Measurements from ENCODE around the gene INSYN2B.

INSYN2B gene

DNA sequence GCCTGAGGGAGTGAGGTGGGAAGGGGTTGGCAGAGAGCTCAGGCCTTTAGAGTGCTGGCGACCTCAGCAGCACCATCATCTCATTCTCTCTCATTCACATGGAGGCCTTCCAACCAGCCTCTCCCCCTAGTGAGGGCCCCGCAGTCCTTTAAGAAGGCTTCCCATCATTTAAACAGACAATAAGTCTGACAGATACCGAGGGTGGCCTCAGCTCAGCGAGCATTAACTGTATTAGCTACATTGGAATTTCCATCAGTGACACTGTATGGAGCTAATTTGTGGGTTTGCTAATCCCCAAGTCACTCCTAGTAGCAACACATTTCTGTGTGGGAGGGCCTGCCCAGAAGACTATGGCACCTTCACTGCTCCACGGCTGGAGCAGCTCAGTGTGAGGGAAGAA is 75.8 kb downstream of the INSYN2B start:
- no peak overlapping the region for H3K4me3 ChIP-seq (ENCODE audit: low read length)
- no peak for DNase-seq (ENCODE audit: low read depth, low spot score)
- no peak overlapping the region for H3K27ac ChIP-seq (ENCODE audit: low read length)
- H3K9me3 ChIP-seq (ENCODE audit: control insufficient read depth, insufficient read depth, low read length) = no peaks in the 10 kb centered on the region
- WGBS (ENCODE audit: insufficient coverage, insufficient read length) = no CpG with 5 or more reads among the region's 5 CpGs
- no peaks in the 10 kb centered on the region for H3K36me3 ChIP-seq (ENCODE audit: control insufficient read depth, insufficient read depth, low read length)
- no peaks in the 10 kb centered on the region for H3K27me3 ChIP-seq (ENCODE audit: control insufficient read depth, insufficient read depth, low read length)
- H3K4me1 ChIP-seq (ENCODE audit: control insufficient read depth, insufficient read depth, low read length) = no peaks in the 10 kb centered on the region

- H3K36me3 ChIP-seq (ENCODE audit: control insufficient read depth, insufficient read depth, low read length) = no peaks in the 10 kb centered on the region
- no peaks in the 10 kb centered on the region for H3K27me3 ChIP-seq (ENCODE audit: control insufficient read depth, insufficient read depth, low read length)
- DNase-seq (ENCODE audit: low read depth, low spot score) = no peak
- H3K4me3 ChIP-seq (ENCODE audit: low read length) = no peak overlapping the region
- no CpG with 5 or more reads among the region's 2 CpGs for WGBS (ENCODE audit: insufficient coverage, insufficient read length)
- no peaks in the 10 kb centered on the region for H3K9me3 ChIP-seq (ENCODE audit: control insufficient read depth, insufficient read depth, low read length)
- H3K27ac ChIP-seq (ENCODE audit: low read length) = no peak overlapping the region
- H3K4me1 ChIP-seq (ENCODE audit: control insufficient read depth, insufficient read depth, low read length) = no peaks in the 10 kb centered on the region
Measured at GRCh38 chr5:169904059-169904458, 76.2 kb downstream of the INSYN2B start.

DNA sequence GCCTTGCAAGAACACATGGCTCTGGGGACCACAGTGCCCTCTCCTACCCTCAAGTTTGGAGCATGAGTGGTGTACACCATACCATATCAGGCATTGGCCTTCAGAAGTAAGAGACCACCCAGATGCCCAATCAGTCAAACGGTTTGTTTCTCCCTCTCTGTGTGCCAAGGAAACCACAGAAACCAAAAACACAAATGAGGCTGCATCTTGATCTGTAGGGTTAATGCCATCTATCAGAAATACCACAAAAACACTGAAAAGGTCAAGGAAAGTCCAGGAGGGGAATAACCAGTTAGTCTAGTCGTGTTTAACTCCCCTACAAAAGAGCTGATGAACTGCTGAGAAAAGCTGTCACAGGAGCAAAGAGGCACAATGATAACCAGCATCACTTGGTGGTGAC is 78.4 kb downstream of the INSYN2B start:
- H3K27ac ChIP-seq (ENCODE audit: low read length) = no peak overlapping the region
- no peaks in the 10 kb centered on the region for H3K27me3 ChIP-seq (ENCODE audit: control insufficient read depth, insufficient read depth, low read length)
- no peak for DNase-seq (ENCODE audit: low read depth, low spot score)
- no peaks in the 10 kb centered on the region for H3K36me3 ChIP-seq (ENCODE audit: control insufficient read depth, insufficient read depth, low read length)
- H3K4me3 ChIP-seq (ENCODE audit: low read length) = no peak overlapping the region
- no peaks in the 10 kb centered on the region for H3K4me1 ChIP-seq (ENCODE audit: control insufficient read depth, insufficient read depth, low read length)
- WGBS (ENCODE audit: insufficient coverage, insufficient read length) = no CpG with 5 or more reads among the region's 2 CpGs
- no peaks in the 10 kb centered on the region for H3K9me3 ChIP-seq (ENCODE audit: control insufficient read depth, insufficient read depth, low read length)

DNA sequence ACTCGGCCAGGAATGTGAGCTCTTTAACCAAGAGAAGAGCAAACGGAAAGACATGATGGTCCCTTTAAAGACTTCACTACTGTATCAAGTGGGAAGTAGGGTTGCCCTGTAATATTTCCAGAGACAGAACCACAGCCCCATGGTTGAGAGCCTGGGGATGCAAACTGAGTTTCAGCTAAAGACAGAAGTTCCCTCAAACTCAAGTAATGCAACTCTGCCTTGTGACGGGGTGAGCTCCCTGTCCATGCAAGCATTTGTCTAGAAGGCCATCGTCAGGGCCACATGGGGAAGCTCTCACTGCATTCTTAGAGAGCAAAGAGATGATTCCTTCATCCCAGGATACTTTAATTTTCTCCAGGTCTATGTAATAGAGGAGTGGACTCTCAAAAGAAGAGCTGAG is 82.8 kb downstream of the INSYN2B start:
- Histone ChIP-seq H3K27me3 (ENCODE audit: control insufficient read depth, insufficient read depth, low read length) (no peaks in the 10 kb centered on the region), H3K9me3 (ENCODE audit: control insufficient read depth, insufficient read depth, low read length) (no peaks in the 10 kb centered on the region), H3K36me3 (ENCODE audit: control insufficient read depth, insufficient read depth, low read length) (no peaks in the 10 kb centered on the region), H3K27ac (ENCODE audit: low read length) (no peak overlapping the region), H3K4me1 (ENCODE audit: control insufficient read depth, insufficient read depth, low read length) (no peaks in the 10 kb centered on the region), H3K4me3 (ENCODE audit: low read length) (no peak overlapping the region)
- WGBS (ENCODE audit: insufficient coverage, insufficient read length) = no CpG with 5 or more reads among the region's 4 CpGs
- DNase-seq (ENCODE audit: low read depth, low spot score) = no peak

- Histone ChIP-seq H3K9me3 (ENCODE audit: control insufficient read depth, insufficient read depth, low read length) (no peaks in the 10 kb centered on the region), H3K27me3 (ENCODE audit: control insufficient read depth, insufficient read depth, low read length) (no peaks in the 10 kb centered on the region), H3K4me3 (ENCODE audit: low read length) (no peak overlapping the region), H3K36me3 (ENCODE audit: control insufficient read depth, insufficient read depth, low read length) (no peaks in the 10 kb centered on the region), H3K4me1 (ENCODE audit: control insufficient read depth, insufficient read depth, low read length) (no peaks in the 10 kb centered on the region), H3K27ac (ENCODE audit: low read length) (no peak overlapping the region)
- WGBS (ENCODE audit: insufficient coverage, insufficient read length) = no CpG with 5 or more reads among the region's 7 CpGs
- DNase-seq (ENCODE audit: low read depth, low spot score) = no peak
Measured at GRCh38 chr5:169895926-169896325, 84.4 kb downstream of the INSYN2B start.

DNA sequence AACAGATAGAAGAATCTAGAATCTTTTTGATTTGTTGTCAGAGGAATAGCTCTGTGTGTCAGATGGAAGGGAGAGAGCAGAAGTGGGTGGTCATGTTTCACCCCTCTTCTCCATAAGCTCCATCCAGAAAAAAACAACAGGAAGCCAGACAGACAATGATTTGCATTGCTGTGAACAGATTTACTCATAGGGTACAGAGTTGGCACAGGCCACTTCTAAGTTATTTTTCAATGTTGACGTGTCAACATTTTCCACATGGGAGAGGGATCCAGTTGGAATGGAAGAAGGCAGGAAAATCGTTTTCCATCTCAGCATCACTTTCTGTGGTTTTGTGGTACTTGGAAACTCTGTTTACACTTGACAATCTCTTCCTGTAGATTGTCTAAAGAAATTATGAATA is 86.7 kb downstream of the INSYN2B start:
- Histone ChIP-seq H3K4me1 (ENCODE audit: control insufficient read depth, insufficient read depth, low read length) (no peaks in the 10 kb centered on the region), H3K9me3 (ENCODE audit: control insufficient read depth, insufficient read depth, low read length) (no peaks in the 10 kb centered on the region), H3K36me3 (ENCODE audit: control insufficient read depth, insufficient read depth, low read length) (no peaks in the 10 kb centered on the region), H3K4me3 (ENCODE audit: low read length) (no peak overlapping the region), H3K27ac (ENCODE audit: low read length) (no peak overlapping the region), H3K27me3 (ENCODE audit: control insufficient read depth, insufficient read depth, low read length) (no peaks in the 10 kb centered on the region)
- no CpG with 5 or more reads among the region's 2 CpGs for WGBS (ENCODE audit: insufficient coverage, insufficient read length)
- DNase-seq (ENCODE audit: low read depth, low spot score) = no peak

GRCh38 chr5:169893010-169893409 is 87.3 kb downstream of the INSYN2B start:
- Histone ChIP-seq H3K27ac (ENCODE audit: low read length) (no peak overlapping the region), H3K36me3 (ENCODE audit: control insufficient read depth, insufficient read depth, low read length) (no peaks in the 10 kb centered on the region), H3K27me3 (ENCODE audit: control insufficient read depth, insufficient read depth, low read length) (no peaks in the 10 kb centered on the region), H3K4me1 (ENCODE audit: control insufficient read depth, insufficient read depth, low read length) (no peaks in the 10 kb centered on the region), H3K9me3 (ENCODE audit: control insufficient read depth, insufficient read depth, low read length) (no peaks in the 10 kb centered on the region), H3K4me3 (ENCODE audit: low read length) (no peak overlapping the region)
- DNase-seq (ENCODE audit: low read depth, low spot score) = no peak

- H3K27ac ChIP-seq (ENCODE audit: low read length) = no peak overlapping the region
- no peak for DNase-seq (ENCODE audit: low read depth, low spot score)
- no peaks in the 10 kb centered on the region for H3K4me1 ChIP-seq (ENCODE audit: control insufficient read depth, insufficient read depth, low read length)
- no peaks in the 10 kb centered on the region for H3K9me3 ChIP-seq (ENCODE audit: control insufficient read depth, insufficient read depth, low read length)
- no peaks in the 10 kb centered on the region for H3K27me3 ChIP-seq (ENCODE audit: control insufficient read depth, insufficient read depth, low read length)
- no CpG with 5 or more reads among the region's 4 CpGs for WGBS (ENCODE audit: insufficient coverage, insufficient read length)
- H3K4me3 ChIP-seq (ENCODE audit: low read length) = no peak overlapping the region
- no peaks in the 10 kb centered on the region for H3K36me3 ChIP-seq (ENCODE audit: control insufficient read depth, insufficient read depth, low read length)
Measured at GRCh38 chr5:169889572-169889971, 90.7 kb downstream of the INSYN2B start.

DNA sequence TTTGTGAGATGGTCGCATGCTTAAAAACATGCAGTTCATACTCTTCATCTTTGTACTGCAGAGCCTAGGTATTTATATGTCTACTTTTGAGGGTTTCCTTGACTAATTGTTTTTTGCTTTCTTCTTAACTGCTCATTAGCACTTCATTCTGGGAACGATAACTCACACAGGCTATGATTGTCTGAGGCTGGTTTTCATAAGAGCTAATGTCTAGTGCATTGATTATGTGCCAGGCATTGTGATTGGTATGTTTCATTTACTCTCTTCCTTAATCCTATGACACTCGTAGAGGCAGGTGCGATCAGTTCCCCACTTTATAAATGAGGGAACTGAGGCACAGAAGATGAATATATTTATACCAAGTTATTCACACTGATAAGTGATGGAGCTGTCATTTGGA is 93.6 kb downstream of the INSYN2B start:
- H3K4me1 ChIP-seq (ENCODE audit: control insufficient read depth, insufficient read depth, low read length) = no peaks in the 10 kb centered on the region
- no peak for DNase-seq (ENCODE audit: low read depth, low spot score)
- H3K27ac ChIP-seq (ENCODE audit: low read length) = no peak overlapping the region
- no peaks in the 10 kb centered on the region for H3K36me3 ChIP-seq (ENCODE audit: control insufficient read depth, insufficient read depth, low read length)
- no peaks in the 10 kb centered on the region for H3K27me3 ChIP-seq (ENCODE audit: control insufficient read depth, insufficient read depth, low read length)
- no peak overlapping the region for H3K4me3 ChIP-seq (ENCODE audit: low read length)
- WGBS (ENCODE audit: insufficient coverage, insufficient read length) = no CpG with 5 or more reads among the region's 4 CpGs
- no peaks in the 10 kb centered on the region for H3K9me3 ChIP-seq (ENCODE audit: control insufficient read depth, insufficient read depth, low read length)

DNA sequence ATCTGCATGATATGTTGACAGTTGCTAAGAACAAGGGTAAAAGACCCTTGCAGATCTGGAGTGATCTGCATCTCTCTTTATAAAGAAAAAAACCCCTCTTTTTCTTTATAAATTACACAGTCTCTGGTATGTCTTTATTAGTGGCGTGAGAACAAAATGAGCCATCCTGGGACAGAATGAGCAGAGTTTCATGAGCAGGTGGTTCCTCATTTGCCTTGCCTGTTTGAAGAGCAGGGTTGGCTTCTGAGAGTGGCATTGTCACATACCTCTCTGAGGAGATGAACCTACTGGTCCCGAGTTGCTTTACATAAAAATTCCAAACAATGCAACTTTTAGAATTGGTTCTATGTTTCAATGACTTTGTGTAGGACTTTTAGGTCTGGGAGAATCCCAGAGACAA is 94.3 kb downstream of the INSYN2B start:
- Histone ChIP-seq H3K9me3 (ENCODE audit: control insufficient read depth, insufficient read depth, low read length) (no peaks in the 10 kb centered on the region), H3K36me3 (ENCODE audit: control insufficient read depth, insufficient read depth, low read length) (no peaks in the 10 kb centered on the region), H3K4me3 (ENCODE audit: low read length) (no peak overlapping the region), H3K4me1 (ENCODE audit: control insufficient read depth, insufficient read depth, low read length) (no peaks in the 10 kb centered on the region), H3K27ac (ENCODE audit: low read length) (no peak overlapping the region), H3K27me3 (ENCODE audit: control insufficient read depth, insufficient read depth, low read length) (no peaks in the 10 kb centered on the region)
- no CpG with 5 or more reads among the region's 2 CpGs for WGBS (ENCODE audit: insufficient coverage, insufficient read length)
- DNase-seq (ENCODE audit: low read depth, low spot score) = no peak

GRCh38 chr5:169881702-169882303 is 98.5 kb downstream of the INSYN2B start:
- Histone ChIP-seq H3K9me3 (ENCODE audit: control insufficient read depth, insufficient read depth, low read length) (no peaks in the 10 kb centered on the region), H3K27me3 (ENCODE audit: control insufficient read depth, insufficient read depth, low read length) (no peaks in the 10 kb centered on the region), H3K36me3 (ENCODE audit: control insufficient read depth, insufficient read depth, low read length) (no peaks in the 10 kb centered on the region), H3K27ac (ENCODE audit: low read length) (no peak overlapping the region), H3K4me1 (ENCODE audit: control insufficient read depth, insufficient read depth, low read length) (no peaks in the 10 kb centered on the region), H3K4me3 (ENCODE audit: low read length) (no peak overlapping the region)
- no peak for DNase-seq (ENCODE audit: low read depth, low spot score)
- WGBS (ENCODE audit: insufficient coverage, insufficient read length) = no CpG with 5 or more reads among the region's 5 CpGs

Measured in iPS DF 6.9 (cell line).